ENCODE results near the gene ARHGAP6.

GRCh38 chrX:11254417-11255109 lies 411.2 kb downstream of the ARHGAP6 start:
- TF ChIP-seq EZH2 (IDR thresholded peaks at IDR 0.05; ENCODE audit: insufficient read depth, poor library complexity, severe bottlenecking), result no peak
- no peak for TF ChIP-seq EZH2phosphoT487 (IDR thresholded peaks at IDR 0.05; ENCODE audit: insufficient read depth, low read depth)

All from GM23248 (cell line).